ENCODE measurements around the gene PRR20A. TPM values are rescaled to one million over a fixed set of nuclear protein-coding genes. Genes with fewer than 3 reads are reported as not detected.

The PRR20A gene
- not detected in 2 replicates for total RNA-seq

GRCh38 chr13:57140235-57140968, at the start of gene PRR20A:
PRR20A (plus strand) TSS chr13:57140918; CDS start chr13:57141305, 387 bp downstream.

DNA sequence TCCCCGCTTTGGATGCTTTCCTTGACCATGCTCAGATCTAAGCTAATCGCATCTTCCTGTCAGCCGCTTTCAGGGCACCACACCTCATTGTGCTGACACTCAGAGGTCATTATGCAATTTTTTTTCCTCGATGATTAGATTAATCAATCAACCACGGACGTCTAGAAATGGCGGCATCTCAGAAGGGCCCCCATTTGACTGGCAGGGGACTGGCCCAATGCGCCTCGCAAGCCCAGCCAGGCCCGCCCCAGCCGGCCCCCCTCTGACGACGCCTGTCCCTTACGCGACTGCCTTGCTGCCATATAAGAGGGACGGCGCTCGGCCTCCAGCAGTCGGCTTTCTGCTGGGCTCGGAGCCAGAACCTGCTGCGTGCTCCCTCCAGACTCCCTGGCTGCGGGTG, 6.5 kb downstream of the PRR20A start, which contains the start of gene PRR20B:
Gene PRR20B (plus strand): TSS at position 301 of the 400 bp plus-strand sequence. CDS start 387 bp downstream, outside the sequence.

DNA sequence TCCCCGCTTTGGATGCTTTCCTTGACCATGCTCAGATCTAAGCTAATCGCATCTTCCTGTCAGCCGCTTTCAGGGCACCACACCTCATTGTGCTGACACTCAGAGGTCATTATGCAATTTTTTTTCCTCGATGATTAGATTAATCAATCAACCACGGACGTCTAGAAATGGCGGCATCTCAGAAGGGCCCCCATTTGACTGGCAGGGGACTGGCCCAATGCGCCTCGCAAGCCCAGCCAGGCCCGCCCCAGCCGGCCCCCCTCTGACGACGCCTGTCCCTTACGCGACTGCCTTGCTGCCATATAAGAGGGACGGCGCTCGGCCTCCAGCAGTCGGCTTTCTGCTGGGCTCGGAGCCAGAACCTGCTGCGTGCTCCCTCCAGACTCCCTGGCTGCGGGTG, 13.0 kb downstream of the PRR20A start, which contains the start of gene PRR20C:
Gene PRR20C (plus strand): TSS at position 301 of the 400 bp plus-strand sequence. CDS start 387 bp downstream, outside the sequence.

GRCh38 chr13:57160332-57160731, 19.6 kb downstream of the PRR20A start, which contains the start of gene PRR20D:
PRR20D (plus strand) TSS chr13:57160632; CDS start chr13:57161019, 387 bp downstream.

DNA sequence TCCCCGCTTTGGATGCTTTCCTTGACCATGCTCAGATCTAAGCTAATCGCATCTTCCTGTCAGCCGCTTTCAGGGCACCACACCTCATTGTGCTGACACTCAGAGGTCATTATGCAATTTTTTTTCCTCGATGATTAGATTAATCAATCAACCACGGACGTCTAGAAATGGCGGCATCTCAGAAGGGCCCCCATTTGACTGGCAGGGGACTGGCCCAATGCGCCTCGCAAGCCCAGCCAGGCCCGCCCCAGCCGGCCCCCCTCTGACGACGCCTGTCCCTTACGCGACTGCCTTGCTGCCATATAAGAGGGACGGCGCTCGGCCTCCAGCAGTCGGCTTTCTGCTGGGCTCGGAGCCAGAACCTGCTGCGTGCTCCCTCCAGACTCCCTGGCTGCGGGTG, 26.2 kb downstream of the PRR20A start, which contains the start of gene PRR20E:
Gene PRR20E (plus strand): TSS at position 301 of the 400 bp plus-strand sequence. CDS start 387 bp downstream, outside the sequence.

Other genes starting within 250 kb of the PRR20A start
- gene PRR20B, start 6.6 kb downstream of the PRR20A start, total RNA-seq = not detected in 2 replicates
- not detected in 2 replicates for gene PRR20C, start 13.1 kb downstream of the PRR20A start, total RNA-seq
- gene PRR20D, start 19.7 kb downstream of the PRR20A start, total RNA-seq = not detected in 2 replicates
- not detected in 2 replicates for gene PRR20E, start 26.3 kb downstream of the PRR20A start, total RNA-seq